ENCODE measurements around the gene RETN.

DNA sequence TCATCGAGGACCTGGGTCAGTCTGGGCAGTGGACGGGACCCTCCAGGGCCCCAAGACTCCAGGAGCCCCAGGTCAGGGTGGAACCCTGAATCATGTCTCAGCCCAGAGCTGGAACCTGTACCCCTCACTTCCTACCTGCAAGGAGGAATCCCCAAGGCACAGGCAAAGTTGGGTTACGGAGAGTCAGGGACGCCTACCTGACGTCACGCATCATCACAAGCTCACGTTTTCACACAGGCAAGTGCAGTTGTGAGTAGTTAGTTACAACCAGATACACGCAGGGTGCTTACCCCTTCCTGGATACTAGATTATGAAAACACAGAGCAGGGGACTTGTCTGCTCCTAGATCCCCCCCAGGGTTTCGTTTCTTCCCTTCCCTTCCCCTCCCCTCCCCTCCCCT lies 1.9 kb downstream of the RETN start:
- no peak for TF ChIP-seq POLR2A (IDR thresholded peaks at IDR 0.05; ENCODE audit: borderline replicate concordance, extremely low read depth, insufficient read depth, insufficient read length)
- TF ChIP-seq JUND (IDR thresholded peaks at IDR 0.05): no peak
